Sigmoid colon (tissue), 4 donors: ENCODE data around the gene ZPBP2.

Experiments
- EP300 ChIP-seq, 4 donors: sonication (generic); formaldehyde crosslinking; IDR thresholded peaks; one replicate each; pipeline ENCODE4 v1.6.1; 2017; ENCODE audit warnings: antibody characterized with exemption in 4 of 4
- POLR2A ChIP-seq, 2 donors: fragments of 450-650 bp; IDR thresholded peaks; one replicate each; pipeline ENCODE4 v1.6.1; 2016; ENCODE audit warnings: antibody characterized with exemption in 2 of 2, mild to moderate bottlenecking in 2 of 2, moderate library complexity in 2 of 2
- POLR2AphosphoS5 ChIP-seq, 4 donors: sonication (generic); formaldehyde crosslinking; IDR thresholded peaks; one replicate each; pipeline ENCODE4 v1.6.1; 2017; ENCODE audit warnings: antibody characterized with exemption in 4 of 4
- TF ChIP-seq, protein P1 (sequence below), 4 experiments: fragments of 450-650 bp in 3 of 4; fragments of 200-600 bp in 1 of 4; IDR thresholded peaks; one replicate each; pipeline ENCODE4 v1.5.1; 2016 to 2019; ENCODE audit warnings: antibody characterized with exemption in 4 of 4, mild to moderate bottlenecking in 3 of 4, moderate library complexity in 2 of 4

DNA sequence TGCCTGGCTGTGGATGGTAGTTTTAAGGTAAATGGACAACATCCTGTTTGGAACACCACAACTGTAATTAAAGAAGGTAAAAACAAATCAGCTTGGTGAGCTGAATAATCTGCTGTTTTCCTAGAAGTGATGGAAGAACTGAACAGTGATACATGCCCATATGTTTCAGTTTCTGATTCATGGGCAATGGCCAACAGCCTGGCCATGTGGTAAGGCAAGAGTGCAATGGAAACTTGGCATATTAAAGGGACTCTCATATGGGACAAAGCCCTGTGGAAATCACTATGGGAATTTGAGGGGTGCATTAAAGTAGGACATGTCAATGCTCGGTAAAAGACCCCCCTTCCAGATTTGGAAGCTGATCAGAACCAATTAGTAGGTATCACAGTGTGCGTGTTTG lies 41.7 kb upstream of the ZPBP2 start:
- TF ChIP-seq POLR2AphosphoS5 (IDR thresholded peaks at IDR 0.05), result no peak
- TF ChIP-seq, protein P1, sequence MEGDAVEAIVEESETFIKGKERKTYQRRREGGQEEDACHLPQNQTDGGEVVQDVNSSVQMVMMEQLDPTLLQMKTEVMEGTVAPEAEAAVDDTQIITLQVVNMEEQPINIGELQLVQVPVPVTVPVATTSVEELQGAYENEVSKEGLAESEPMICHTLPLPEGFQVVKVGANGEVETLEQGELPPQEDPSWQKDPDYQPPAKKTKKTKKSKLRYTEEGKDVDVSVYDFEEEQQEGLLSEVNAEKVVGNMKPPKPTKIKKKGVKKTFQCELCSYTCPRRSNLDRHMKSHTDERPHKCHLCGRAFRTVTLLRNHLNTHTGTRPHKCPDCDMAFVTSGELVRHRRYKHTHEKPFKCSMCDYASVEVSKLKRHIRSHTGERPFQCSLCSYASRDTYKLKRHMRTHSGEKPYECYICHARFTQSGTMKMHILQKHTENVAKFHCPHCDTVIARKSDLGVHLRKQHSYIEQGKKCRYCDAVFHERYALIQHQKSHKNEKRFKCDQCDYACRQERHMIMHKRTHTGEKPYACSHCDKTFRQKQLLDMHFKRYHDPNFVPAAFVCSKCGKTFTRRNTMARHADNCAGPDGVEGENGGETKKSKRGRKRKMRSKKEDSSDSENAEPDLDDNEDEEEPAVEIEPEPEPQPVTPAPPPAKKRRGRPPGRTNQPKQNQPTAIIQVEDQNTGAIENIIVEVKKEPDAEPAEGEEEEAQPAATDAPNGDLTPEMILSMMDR (IDR thresholded peaks at IDR 0.05), result no peak
- no peak for TF ChIP-seq POLR2A (IDR thresholded peaks at IDR 0.05)
- TF ChIP-seq EP300 (IDR thresholded peaks at IDR 0.05), result no peak
